Activated CD4-positive, alpha-beta T cell treated with anti-CD3 and anti-CD28 coated beads, Interleukin-2, amount 50 U/mL, for 48 hours (primary cell): Measurements from ENCODE around the gene PSMD3.

Source experiments
- DNase-seq, 2 experiments: peaks; one replicate each; pipeline ENCODE4 v3.0.0-alpha.2; 2020

PSMD3 gene

GRCh38 chr17:40024901-40025300, 44.3 kb downstream of the PSMD3 start:
- DNase-seq, result no peak

- DNase-seq, result no peak
Observed at GRCh38 chr17:40025559-40025958, 45.0 kb downstream of the PSMD3 start.

GRCh38 chr17:40025991-40026815, 45.6 kb downstream of the PSMD3 start:
- DNase-seq, result peak in 1 of 2 experiments; percentile 28

- peak; percentile 75 to 80 for DNase-seq
Observed at GRCh38 chr17:40026816-40027613, 46.4 kb downstream of the PSMD3 start.

GRCh38 chr17:40027614-40028012, 47.0 kb downstream of the PSMD3 start:
- DNase-seq, result no peak

- no peak for DNase-seq
Observed at GRCh38 chr17:40028595-40028994, 48.0 kb downstream of the PSMD3 start.

- DNase-seq, result no peak
Observed at GRCh38 chr17:40031706-40032105, 51.1 kb downstream of the PSMD3 start.

- DNase-seq, result no peak
Observed at GRCh38 chr17:40032322-40033320, 52.0 kb downstream of the PSMD3 start.

- DNase-seq, result no peak
Observed at GRCh38 chr17:40033339-40033738, 52.7 kb downstream of the PSMD3 start.

- DNase-seq, result no peak
Observed at GRCh38 chr17:40034426-40035161, 54.0 kb downstream of the PSMD3 start.

GRCh38 chr17:40035162-40035559, 54.6 kb downstream of the PSMD3 start:
- no peak for DNase-seq

- no peak for DNase-seq
Observed at GRCh38 chr17:40038882-40039513, 58.4 kb downstream of the PSMD3 start.

GRCh38 chr17:40041196-40041595, 60.6 kb downstream of the PSMD3 start:
- no peak for DNase-seq
